AG04449 (cell line): ENCODE data around the gene LGI2.

Source experiments
- CTCF ChIA-PET: fragments of 350-600 bp; formaldehyde crosslinking; extraction: SDS; loops from one replicate; lab custom pipeline; 2021; ENCODE audit warnings: antibody characterized with exemption; lab: Yijun Ruan, JAX
- POLR2A ChIA-PET: fragments of 400-600, 350-600 bp; formaldehyde crosslinking; extraction: SDS; loops from one replicate; lab custom pipeline; 2020; ENCODE audit warnings: antibody characterized with exemption, inconsistent platforms; lab: Yijun Ruan, JAX
- DNase-seq: peaks from one replicate; pipeline ENCODE4 v3.0.0-alpha.2; 2010; ENCODE audit warnings: low read depth, low spot score
- H3K4me3 ChIP-seq: 2 replicates; pipeline ENCODE4 v1.5.1; 2011; ENCODE audit warnings: low read depth, mild to moderate bottlenecking, control low read depth, low read length
- CTCF ChIP-seq: IDR thresholded peaks from one replicate; pipeline ENCODE4 v1.5.1; 2011; ENCODE audit warnings: mild to moderate bottlenecking, moderate library complexity, low read length, control low read depth, inconsistent platforms; ENCODE audit not compliant: insufficient read depth; ENCODE audit errors: missing control alignments

The LGI2 gene

DNA sequence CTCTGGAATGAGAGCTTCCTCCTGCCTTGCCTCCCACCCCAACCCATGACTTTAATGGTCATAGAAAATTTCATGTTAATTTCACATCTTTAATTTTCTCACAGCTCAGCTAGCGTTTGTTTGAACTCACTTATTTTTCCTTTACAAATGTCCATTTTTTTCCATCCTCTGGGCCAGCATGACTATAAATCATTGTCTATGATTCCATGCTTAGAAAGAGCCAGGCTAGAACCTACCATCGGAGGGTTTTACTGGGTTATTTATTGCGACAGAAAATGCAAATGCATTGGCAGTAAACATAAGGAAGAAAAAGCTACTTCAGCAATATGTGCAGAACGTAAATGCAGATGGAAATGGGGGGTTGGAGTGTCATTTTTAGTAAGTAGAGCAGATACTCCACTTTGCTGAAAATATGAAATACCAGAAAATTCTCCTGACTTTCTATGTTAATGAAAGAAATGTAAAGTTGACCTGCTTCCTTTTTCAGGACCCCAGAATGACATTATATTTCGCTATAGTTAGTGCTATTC is 37.1 kb downstream of the LGI2 start:
- no peak for DNase-seq
- CTCF ChIA-PET, result interaction anchor here (0.8 to 7.7 kb wide), 4 partner anchors 9 to 505 kb away, joined by 3 to 56 read pairs (median 4); no protein-coding TSS in a partner anchor
- no peak for TF ChIP-seq CTCF
- POLR2A ChIA-PET, result no interaction called here
- no peak overlapping the region for H3K4me3 ChIP-seq

- ChIA-PET POLR2A (no interaction called here), CTCF (interaction anchor here (2.0 to 7.7 kb wide), 2 partner anchors 13 to 16 kb away, joined by 5 to 56 read pairs; no protein-coding TSS in a partner anchor)
- TF ChIP-seq CTCF, result no peak
- no peak overlapping the region for H3K4me3 ChIP-seq
- no peak for DNase-seq
Observed at GRCh38 chr4:24992968-24993367, 37.8 kb downstream of the LGI2 start.

DNA sequence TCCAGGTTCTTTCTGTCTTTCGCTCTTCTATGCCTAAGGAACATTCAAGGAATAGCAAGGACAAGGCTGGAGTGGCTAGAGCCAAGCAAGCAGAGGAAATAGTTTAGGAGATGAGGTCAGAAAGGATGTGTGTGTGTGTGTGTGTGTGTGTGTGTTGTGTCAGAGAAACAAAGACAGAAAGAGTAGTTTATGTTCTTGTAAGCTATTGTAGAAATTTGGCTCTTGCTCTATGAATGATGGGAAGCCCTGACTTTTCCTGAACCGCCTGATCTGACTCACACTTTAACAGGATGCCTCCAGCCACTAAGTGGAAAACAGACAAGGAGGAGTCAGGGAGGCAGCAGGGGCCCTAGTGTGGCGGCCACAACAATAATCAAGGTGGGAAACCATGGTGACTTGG is 39.7 kb downstream of the LGI2 start:
- no peak overlapping the region for H3K4me3 ChIP-seq
- TF ChIP-seq CTCF, result no peak
- POLR2A ChIA-PET, result no interaction called here
- CTCF ChIA-PET, result interaction anchor here (1.0 to 7.7 kb wide), 4 partner anchors 9 to 154 kb away, joined by 3 to 56 read pairs (median 3); no protein-coding TSS in a partner anchor
- no peak for DNase-seq

- ChIA-PET CTCF (interaction anchor here (1.0 to 7.7 kb wide), 4 partner anchors 9 to 519 kb away, joined by 3 to 56 read pairs (median 8); no protein-coding TSS in a partner anchor), POLR2A (interaction anchor here (0.6 kb wide), 1 partner anchor 693 kb away, joined by 3 read pairs; no protein-coding TSS in a partner anchor)
- no peak for DNase-seq
- H3K4me3 ChIP-seq, result no peak overlapping the region
- no peak for TF ChIP-seq CTCF
Observed at GRCh38 chr4:24989327-24989726, 41.4 kb downstream of the LGI2 start.

GRCh38 chr4:24988776-24989175 is 42.0 kb downstream of the LGI2 start:
- DNase-seq, result no peak
- peak; percentile 47 for TF ChIP-seq CTCF
- H3K4me3 ChIP-seq, result no peak overlapping the region
- ChIA-PET POLR2A (interaction anchor here (0.6 kb wide), 1 partner anchor 692 kb away, joined by 3 read pairs; no protein-coding TSS in a partner anchor), CTCF (interaction anchor here (1.3 to 1.9 kb wide), 3 partner anchors 9 to 518 kb away, joined by 3 to 13 read pairs (median 10); no protein-coding TSS in a partner anchor)

GRCh38 chr4:24984602-24985532 is 45.9 kb downstream of the LGI2 start:
- CTCF ChIA-PET, result interaction anchor here (1.2 to 1.5 kb wide), 3 partner anchors 9 to 382 kb away, joined by 3 to 5 read pairs (median 3); no protein-coding TSS in a partner anchor
- POLR2A ChIA-PET, result no interaction called here
- DNase-seq, result no peak
- TF ChIP-seq CTCF, result no peak
- no peak overlapping the region for H3K4me3 ChIP-seq
